GM18511 (cell line): Measurements from ENCODE around the gene MEST.
"Not testable (repeated sequence)": the region's sequence is repeated elsewhere in the genome, so short reads cannot be mapped to it uniquely, and the experiment has no call there.

Experiments
- ATAC-seq: cut with Tn5 transposase; IDR thresholded peaks from one replicate; pipeline ENCODE4 v1.9.1; 2021; ENCODE audit warnings: mild to moderate bottlenecking, moderate library complexity; ENCODE audit not compliant: unreplicated experiment

MEST gene

GRCh38 chr7:130521258-130521951 lies 29.5 kb downstream of the MEST start:
- ATAC-seq, result no peak

DNA sequence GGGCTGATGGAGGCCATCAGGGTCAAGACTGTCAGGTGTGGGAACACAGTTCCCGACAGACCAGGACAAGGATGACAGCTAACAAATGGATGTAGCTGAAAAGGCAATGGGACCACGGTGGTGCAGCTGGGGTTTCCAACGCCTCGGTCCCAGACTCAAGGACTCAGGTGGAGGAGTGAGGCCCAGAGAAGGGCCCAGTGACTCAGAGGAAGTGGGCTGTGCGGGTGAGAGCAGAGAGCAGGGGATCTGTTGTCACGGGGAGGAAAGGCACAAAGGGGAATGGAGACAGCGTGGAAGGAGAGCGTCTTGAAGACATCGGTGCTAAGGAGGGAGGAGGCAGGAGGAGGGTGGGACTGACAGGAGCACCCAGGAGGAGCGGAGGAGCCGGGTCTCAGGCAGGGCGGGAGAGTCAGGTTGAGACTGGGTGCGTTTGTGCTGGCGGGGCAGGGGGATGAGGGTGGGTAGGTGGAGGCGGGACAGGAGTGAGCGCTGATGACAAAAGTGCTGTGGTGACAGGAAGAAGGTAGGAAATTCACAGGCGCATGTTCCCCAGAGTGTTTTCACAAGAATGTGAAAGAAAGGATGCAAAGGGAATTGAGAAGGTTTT lies 31.7 kb downstream of the MEST start:
- ATAC-seq, result not testable (repeated sequence)

DNA sequence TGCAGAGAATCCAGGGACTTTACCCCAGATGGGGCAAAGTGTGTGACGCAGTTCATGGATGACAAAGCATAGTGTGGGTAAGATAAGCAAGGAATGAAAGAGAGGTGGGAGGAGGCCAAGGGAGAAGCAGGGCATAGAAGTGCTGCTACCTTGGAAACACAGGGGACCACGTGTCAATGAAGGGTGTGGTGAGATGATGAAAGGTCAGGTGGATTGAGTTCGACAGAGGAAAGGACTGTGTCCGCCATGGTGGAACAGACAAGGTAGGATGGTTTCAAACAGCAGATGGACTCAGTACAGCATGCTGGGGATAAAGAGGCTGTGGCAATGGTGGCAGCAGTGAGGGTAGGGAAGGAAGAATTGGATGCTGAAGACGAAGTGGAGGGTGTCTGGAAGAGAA lies 32.7 kb downstream of the MEST start:
- ATAC-seq, result no peak

DNA sequence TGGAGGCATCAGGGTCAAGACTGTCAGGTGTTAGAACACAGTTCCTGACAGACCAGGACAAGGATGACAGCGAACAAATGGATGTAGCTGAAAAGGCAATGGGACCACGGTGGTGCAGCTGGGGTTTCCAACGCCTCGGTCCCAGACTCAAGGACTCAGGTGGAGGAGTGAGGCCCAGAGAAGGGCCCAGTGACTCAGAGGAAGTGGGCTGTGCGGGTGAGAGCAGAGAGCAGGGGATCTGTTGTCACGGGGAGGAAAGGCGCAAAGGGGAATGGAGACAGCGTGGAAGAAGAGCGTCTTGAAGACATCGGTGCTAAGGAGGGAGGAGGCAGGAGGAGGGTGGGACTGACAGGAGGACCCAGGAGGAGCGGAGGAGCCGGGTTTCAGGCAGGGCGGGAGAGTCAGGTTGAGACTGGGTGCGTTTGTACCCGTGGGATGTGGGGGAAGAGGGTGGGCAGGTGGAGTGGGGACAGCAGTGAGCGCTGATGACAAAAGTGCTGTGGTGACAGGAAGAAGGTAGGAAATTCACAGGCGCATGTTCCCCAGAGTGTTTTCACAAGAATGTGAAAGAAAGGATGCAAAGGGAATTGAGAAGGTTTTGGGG lies 36.0 kb downstream of the MEST start:
- not testable (repeated sequence) for ATAC-seq

DNA sequence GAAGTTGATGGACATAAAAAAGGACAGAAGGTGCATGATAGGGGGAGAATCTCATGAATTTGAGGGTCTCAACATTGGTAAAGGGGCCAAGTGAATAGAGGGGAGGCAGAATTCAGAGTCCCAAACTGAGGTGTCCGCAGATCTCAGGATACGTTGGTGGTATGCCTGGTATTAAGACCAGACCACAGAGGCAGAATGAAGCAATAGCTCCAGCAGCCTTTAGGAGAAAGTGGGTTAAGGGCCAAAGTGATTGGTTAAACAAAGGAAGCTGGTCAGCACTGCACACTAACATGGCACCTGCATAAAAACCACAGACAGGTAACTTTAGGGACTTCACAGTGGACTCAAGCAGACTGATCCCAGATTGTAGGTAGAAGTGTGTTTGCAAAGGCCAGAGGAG lies 37.5 kb downstream of the MEST start:
- no peak for ATAC-seq

DNA sequence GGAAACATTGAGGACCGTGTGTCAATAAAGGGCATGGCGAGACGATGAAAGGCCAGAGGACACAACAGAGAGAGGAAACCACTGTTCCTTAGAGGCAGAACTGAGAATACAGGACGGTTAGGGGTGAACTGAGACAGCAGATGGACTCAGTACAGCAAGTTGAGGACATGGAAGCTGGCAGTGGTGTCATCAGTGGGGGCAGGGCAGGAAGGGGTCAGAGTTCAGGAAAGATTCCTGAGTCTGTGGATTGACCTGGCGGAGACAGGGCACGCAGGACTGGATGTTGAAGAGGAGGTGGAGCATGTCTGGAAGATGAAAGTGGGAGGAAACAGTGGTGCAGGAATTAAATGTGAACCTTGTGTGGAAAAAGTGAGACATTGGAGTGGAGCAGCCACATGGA lies 46.0 kb downstream of the MEST start:
- ATAC-seq, result not testable (repeated sequence)

- ATAC-seq, result not testable (repeated sequence)
Observed at GRCh38 chr7:130541287-130541686, 49.4 kb downstream of the MEST start.

- not testable (repeated sequence) for ATAC-seq
Observed at GRCh38 chr7:130542297-130542696, 50.4 kb downstream of the MEST start.

GRCh38 chr7:130543487-130544010 lies 51.7 kb downstream of the MEST start:
- no peak for ATAC-seq

- ATAC-seq, result no peak
Observed at GRCh38 chr7:130544356-130544755, 52.5 kb downstream of the MEST start.

- no peak for ATAC-seq
Observed at GRCh38 chr7:130553398-130554029, 61.6 kb downstream of the MEST start.

DNA sequence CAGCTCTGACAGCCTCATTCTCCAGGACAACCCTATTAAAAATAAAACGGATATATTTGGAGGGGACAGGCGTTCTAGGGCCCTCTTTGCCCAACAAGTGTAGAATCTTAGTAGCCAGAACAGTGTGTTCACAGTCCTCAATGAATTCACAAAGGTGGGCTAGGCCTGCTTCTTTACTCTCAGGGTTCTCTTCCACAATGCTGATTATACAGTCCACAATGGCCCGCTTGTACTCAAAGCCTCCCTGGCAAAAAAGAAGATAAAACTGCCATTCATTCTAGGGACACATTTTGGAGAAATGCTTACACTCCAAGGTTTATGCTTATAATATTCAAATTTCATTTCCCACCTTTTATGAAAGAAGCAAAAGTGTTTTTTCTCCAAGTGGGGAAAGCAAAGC lies 62.6 kb downstream of the MEST start:
- no peak for ATAC-seq
